CD1c-positive myeloid dendritic cell (primary cell): ENCODE results near the gene COL11A1.
A peak's percentile ranks its signal among the peaks of the same experiment; 100 is the strongest.
"Not testable (repeated sequence)": the region's sequence is repeated elsewhere in the genome, so short reads cannot be mapped to it uniquely, and the experiment has no call there.

ENCODE experiments used
- DNase-seq: peaks from one replicate; pipeline ENCODE4 v3.0.0-alpha.2; 2016; ENCODE audit errors: extremely low spot score

Gene COL11A1

GRCh38 chr1:103108376-103109150 is at the start of gene COL11A1:
Gene COL11A1, minus strand, starts transcription at chr1:103108522. Its CDS starts 344 bp downstream, at chr1:103108178.
- DNase-seq: no peak

DNA sequence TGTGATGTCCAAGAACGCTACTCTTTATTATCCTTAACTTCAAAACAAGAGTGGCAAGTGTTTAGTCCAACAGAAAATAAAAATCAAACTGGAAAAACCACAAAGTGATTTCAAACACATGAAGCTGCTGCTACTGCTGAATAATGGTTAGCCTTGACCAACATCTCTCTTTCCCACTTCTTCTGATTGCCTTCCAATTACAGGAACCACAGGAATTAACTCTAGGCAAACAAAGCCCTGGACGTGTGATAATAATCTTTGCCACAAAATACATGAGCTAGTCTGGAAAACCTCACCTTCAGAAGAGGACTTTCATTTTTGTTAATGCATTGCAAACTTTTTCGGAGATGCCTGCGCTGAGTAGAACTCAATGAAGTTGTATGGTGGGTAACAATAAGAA is 48.6 kb upstream of the COL11A1 start:
- no peak for DNase-seq

DNA sequence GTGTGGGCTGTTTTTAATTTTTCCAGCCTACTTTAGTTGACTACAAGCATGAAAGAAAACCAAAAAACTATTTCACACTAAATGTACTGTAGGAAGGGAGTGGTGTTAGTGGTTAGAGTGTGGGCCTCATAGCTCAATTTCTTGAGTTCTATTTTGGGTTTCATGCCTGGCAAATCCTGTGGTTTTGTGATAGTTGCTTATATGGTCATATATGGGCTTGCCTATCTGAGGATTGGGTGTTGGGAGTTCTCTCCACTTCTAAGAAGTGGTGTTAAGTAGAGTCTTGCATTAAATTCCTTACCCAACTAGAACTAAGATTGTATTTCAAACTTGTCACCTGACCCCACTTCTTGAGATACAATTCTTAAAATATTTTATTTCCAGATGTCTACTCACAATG is 37.8 kb upstream of the COL11A1 start:
- DNase-seq: no peak

DNA sequence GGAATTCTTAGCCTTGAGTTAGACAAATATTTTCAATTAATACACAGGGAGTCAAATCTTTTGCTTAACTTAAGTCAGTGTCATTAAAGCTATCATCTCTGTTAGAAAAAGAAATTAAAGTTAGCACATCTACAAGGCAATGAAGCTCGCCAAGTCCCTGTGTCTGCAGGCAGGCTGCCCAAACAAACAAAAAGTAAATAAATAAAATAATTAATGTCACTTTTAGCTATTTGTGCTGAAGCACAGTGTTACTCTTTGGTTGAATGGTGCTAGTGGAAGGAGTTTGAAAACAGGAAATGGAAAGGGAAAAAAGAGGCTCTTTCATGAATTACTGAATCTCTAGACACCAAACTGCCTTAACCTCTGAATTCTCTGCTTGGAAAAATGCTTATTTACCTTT is 37.1 kb upstream of the COL11A1 start:
- DNase-seq: no peak

DNA sequence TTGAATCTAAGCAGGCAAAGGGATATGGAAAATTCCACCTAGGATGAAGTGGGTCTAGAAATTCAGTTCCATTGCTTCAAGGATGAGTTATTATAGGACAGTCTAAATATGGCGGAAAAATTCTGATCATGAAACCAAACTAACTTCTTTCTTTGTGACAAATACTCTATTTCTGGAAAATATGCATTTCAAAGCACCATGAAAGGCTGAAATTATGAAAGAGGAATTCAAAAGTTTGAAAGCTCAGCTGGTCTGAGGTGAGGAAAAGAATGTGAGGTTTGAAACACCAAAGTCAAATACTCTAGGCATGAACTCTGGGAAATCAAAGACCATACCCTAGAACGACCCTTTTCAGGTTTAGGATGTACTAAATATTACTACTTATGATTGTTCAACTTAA is 36.4 kb upstream of the COL11A1 start:
- DNase-seq: no peak

DNA sequence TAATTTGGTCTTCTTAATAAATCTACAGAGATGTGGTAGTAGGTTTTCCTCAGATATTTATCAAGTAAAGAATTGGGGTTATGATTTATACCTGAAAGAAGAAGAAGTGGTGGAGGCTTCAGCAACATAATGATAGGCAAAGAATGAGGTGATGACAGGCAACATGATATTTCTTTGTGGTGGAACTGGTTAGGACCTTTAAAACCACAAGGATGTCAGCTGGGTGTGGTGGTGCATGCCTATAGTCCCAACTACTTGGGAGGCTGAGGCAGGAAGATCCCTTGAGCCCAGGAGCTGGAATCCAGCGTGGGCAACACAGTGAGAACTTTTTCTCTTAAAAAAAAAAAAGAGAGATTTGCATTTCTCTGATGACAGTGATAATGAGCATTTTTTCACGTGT is 34.1 kb upstream of the COL11A1 start:
- no peak for DNase-seq

- DNase-seq: no peak
Observed at GRCh38 chr1:103129796-103130195, 21.5 kb upstream of the COL11A1 start.

GRCh38 chr1:103129255-103129654 is 20.9 kb upstream of the COL11A1 start:
- no peak for DNase-seq

DNA sequence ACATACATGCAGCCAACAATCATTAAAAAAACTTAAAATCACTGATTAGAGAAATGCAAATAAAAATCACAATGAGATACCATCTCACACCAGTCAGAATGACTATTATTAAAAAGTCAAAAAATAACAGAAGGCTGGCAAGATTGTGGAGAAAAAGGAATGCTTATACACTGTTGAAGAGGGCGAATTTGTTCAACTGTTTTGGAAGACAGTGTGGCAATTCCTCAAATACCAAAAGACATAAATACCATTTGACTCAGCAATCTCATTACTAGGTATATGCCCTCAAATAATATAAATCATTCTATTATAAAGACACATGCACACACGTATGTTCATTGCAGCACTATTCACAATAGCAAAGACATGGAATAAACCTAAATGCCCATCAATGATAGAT is 19.9 kb upstream of the COL11A1 start:
- not testable (repeated sequence) for DNase-seq

DNA sequence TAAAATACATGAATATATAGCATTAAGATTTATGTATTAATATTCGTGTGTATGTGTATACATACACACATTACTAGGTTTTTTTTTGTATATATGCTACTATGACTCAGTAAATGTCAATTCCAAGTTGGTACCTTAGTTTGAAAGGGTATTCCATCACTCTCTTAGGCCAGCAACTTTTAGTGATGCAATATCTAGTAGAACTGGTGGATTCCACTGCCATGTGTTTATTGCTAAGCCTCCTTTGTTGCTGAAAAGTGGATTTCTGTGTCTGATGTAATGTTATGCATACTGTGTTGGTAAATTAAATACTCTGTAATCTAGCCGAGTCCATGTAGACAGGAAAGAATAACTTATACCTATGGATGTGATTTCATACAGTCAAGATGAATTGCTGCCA is 16.9 kb upstream of the COL11A1 start:
- no peak for DNase-seq

DNA sequence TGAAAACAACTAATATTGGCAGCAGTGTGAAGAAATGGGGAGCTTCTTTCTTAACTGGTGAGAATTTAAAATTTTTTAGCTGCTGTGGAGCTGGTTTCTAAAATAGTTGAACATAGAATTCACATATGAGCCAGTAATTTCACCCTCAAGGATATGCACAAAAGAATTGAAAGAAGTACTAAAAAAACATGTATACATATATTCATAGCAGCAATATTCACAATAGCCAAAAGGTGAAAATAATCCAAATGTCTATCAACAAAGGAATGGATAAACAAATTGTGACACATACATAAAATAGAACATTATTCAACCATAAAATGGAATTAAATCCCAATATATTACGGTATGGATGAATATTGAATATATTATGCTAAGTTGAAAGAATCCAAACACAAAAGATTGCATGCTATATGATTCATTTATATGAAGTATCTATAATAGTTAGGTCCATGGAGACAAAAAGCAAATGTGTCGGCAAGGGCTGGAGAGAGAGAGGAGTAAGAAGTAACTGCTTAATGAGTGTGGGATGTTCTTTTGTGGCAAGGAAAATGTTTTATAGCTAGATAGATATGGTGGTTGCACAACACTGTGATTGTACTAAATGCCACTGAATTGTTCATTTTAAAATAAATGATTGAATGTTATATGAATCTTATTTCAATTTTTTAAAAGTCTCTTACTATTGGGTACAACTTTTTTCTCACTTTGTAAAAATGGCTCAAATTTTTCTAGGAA is 14.8 kb upstream of the COL11A1 start:
- DNase-seq: no peak

- DNase-seq: no peak
Observed at GRCh38 chr1:103120981-103121380, 12.7 kb upstream of the COL11A1 start.

DNA sequence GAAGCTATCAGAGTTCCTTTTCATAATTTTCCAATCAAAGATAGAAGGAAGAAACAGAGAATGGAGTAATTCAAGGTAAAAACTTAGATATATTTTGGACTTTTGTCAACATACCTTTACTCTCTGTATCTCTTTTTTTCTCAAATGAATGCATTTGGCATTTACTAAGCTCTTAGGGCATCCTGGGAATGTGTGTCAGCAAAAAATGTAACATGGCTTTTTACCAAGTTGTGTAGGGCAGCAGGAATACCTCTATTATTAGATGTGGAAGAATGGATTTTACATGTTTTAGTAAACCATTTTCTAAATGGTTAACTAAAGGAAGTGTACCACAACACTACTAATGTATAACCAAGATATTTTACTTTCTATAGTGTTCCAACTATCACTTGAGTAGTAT is 4.2 kb upstream of the COL11A1 start:
- no peak for DNase-seq

GRCh38 chr1:103111926-103112325 is 3.6 kb upstream of the COL11A1 start:
- DNase-seq: no peak

GRCh38 chr1:103110701-103111100 is 2.4 kb upstream of the COL11A1 start:
- DNase-seq: no peak

- no peak for DNase-seq
Observed at GRCh38 chr1:103109311-103109920, 1.1 kb upstream of the COL11A1 start.

DNA sequence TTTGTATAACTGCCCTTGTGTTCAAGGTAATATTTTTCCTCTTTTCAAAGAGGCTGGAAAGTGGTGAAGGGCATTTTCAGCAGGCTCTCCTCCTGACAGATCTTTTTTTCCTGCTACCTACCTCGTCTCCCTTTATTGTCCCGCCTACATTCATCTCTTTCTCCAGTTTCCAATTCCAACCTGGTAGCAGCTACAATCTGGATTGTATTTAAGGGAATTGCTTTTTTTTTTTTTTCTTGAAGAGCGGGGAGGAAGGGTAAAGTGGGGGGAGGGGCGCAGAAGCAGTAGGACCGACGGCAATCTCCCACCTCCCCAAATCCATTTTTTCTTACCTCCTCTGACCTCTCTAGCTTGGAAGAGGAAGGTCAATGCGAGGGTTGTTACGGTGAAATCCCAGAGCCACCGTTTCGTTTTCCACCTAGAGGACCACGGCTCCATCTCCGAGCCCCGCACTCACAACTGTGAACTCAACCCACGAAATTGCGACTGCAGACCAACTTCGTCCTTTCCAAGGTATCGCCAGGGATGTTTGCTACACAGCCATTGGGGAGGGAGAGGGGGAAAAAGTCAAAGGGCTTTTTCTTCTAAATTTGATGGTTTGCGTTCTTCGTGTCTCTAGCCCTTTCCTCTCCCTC is 464 bp downstream of the COL11A1 start:
- no peak for DNase-seq

- peak; percentile 6 for DNase-seq
Observed at GRCh38 chr1:103106426-103107341, 1.6 kb downstream of the COL11A1 start.

GRCh38 chr1:103101399-103101798 is 6.9 kb downstream of the COL11A1 start:
- DNase-seq: no peak

DNA sequence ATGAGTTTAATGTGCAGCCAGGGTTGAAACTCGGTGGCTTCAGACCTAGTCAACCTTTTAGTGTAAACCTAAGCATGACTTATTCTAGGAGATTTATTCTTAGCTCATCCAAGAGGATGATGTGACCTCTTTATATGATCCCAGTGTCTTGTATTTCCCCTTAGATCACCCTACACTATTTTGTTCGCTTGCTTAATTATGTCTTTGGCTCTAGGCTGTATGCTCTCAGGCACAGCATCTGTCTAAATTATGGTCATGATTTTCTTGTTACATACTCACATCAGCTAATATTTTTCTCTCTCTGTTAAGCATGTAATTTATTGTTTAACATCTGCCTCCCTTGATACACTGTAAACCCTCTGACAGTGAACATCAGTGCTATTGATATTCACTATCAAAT is 19.1 kb downstream of the COL11A1 start:
- DNase-seq: no peak

DNA sequence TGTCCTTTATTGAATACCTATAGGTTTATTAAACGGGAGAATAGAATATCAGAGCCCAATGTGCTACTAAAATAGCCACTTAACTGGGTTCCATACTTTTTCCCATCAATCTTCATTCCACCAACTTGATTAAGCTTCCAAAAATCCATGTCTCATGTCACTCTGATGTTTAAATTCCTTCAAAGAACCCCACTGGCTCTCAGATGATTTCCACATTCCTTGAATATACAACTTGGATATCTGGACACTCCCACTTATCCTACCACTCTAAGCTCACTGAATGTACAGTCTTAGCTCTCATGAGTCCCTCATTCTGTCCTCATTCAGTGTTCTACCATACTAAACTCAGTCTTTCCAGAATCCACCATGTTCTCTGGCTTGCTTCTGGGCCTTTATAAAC is 21.1 kb downstream of the COL11A1 start:
- no peak for DNase-seq
